Measurements from ENCODE around the gene DPPA3. TPM values are rescaled to one million over a fixed set of nuclear protein-coding genes. Genes with fewer than 3 reads are reported as not detected.

Gene DPPA3
- total and polyA plus RNA-seq, 2 experiments from 2014 or later: 4.6 to 5.4 TPM

DNA sequence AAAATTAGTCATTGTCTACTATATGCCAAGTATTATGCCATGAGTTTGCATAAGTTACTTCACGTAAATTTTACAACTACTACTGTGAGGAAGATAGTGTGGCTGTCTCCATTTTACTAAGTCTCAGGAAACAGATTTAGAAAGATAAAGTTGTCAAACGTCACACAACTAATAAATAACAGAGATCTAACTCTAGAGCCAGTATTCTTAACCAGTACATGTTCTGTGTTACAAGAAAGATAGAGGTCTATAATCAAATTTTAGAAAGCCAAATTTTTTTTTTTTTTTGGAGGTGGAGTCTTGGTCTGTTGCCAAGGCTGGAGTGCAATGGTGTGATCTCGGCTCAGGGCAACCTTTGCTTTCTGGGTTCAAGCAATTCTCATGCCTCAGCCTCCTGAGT, 21.8 kb downstream of the DPPA3 start:
- no peaks in the 10 kb centered on the region for H3K36me3 ChIP-seq (ENCODE audit: insufficient read depth)
- peaks cover 16% of the 10 kb centered on the region for H3K4me1 Mint-ChIP-seq
- H3K27me3 ChIP-seq (ENCODE audit: insufficient read depth): no peaks in the 10 kb centered on the region
- H3K4me1 ChIP-seq (ENCODE audit: insufficient read depth): peaks cover 11% of the 10 kb centered on the region
- DNase-seq (ENCODE audit: low spot score) (no peak), ATAC-seq (no peak)
- H4K20me1 ChIP-seq (replicated peaks; ENCODE audit: insufficient read depth): no peaks in the 10 kb centered on the region
- no peaks in the 10 kb centered on the region for H3K36me3 Mint-ChIP-seq (ENCODE audit: low read depth)
- no peak overlapping the region for H2AFZ ChIP-seq
- TF ChIP-seq, protein P1, sequence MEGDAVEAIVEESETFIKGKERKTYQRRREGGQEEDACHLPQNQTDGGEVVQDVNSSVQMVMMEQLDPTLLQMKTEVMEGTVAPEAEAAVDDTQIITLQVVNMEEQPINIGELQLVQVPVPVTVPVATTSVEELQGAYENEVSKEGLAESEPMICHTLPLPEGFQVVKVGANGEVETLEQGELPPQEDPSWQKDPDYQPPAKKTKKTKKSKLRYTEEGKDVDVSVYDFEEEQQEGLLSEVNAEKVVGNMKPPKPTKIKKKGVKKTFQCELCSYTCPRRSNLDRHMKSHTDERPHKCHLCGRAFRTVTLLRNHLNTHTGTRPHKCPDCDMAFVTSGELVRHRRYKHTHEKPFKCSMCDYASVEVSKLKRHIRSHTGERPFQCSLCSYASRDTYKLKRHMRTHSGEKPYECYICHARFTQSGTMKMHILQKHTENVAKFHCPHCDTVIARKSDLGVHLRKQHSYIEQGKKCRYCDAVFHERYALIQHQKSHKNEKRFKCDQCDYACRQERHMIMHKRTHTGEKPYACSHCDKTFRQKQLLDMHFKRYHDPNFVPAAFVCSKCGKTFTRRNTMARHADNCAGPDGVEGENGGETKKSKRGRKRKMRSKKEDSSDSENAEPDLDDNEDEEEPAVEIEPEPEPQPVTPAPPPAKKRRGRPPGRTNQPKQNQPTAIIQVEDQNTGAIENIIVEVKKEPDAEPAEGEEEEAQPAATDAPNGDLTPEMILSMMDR (conservative IDR thresholded peaks at IDR 0.05; ENCODE audit: low read depth in 2 of 2): no peak
- TF ChIP-seq, protein P2, sequence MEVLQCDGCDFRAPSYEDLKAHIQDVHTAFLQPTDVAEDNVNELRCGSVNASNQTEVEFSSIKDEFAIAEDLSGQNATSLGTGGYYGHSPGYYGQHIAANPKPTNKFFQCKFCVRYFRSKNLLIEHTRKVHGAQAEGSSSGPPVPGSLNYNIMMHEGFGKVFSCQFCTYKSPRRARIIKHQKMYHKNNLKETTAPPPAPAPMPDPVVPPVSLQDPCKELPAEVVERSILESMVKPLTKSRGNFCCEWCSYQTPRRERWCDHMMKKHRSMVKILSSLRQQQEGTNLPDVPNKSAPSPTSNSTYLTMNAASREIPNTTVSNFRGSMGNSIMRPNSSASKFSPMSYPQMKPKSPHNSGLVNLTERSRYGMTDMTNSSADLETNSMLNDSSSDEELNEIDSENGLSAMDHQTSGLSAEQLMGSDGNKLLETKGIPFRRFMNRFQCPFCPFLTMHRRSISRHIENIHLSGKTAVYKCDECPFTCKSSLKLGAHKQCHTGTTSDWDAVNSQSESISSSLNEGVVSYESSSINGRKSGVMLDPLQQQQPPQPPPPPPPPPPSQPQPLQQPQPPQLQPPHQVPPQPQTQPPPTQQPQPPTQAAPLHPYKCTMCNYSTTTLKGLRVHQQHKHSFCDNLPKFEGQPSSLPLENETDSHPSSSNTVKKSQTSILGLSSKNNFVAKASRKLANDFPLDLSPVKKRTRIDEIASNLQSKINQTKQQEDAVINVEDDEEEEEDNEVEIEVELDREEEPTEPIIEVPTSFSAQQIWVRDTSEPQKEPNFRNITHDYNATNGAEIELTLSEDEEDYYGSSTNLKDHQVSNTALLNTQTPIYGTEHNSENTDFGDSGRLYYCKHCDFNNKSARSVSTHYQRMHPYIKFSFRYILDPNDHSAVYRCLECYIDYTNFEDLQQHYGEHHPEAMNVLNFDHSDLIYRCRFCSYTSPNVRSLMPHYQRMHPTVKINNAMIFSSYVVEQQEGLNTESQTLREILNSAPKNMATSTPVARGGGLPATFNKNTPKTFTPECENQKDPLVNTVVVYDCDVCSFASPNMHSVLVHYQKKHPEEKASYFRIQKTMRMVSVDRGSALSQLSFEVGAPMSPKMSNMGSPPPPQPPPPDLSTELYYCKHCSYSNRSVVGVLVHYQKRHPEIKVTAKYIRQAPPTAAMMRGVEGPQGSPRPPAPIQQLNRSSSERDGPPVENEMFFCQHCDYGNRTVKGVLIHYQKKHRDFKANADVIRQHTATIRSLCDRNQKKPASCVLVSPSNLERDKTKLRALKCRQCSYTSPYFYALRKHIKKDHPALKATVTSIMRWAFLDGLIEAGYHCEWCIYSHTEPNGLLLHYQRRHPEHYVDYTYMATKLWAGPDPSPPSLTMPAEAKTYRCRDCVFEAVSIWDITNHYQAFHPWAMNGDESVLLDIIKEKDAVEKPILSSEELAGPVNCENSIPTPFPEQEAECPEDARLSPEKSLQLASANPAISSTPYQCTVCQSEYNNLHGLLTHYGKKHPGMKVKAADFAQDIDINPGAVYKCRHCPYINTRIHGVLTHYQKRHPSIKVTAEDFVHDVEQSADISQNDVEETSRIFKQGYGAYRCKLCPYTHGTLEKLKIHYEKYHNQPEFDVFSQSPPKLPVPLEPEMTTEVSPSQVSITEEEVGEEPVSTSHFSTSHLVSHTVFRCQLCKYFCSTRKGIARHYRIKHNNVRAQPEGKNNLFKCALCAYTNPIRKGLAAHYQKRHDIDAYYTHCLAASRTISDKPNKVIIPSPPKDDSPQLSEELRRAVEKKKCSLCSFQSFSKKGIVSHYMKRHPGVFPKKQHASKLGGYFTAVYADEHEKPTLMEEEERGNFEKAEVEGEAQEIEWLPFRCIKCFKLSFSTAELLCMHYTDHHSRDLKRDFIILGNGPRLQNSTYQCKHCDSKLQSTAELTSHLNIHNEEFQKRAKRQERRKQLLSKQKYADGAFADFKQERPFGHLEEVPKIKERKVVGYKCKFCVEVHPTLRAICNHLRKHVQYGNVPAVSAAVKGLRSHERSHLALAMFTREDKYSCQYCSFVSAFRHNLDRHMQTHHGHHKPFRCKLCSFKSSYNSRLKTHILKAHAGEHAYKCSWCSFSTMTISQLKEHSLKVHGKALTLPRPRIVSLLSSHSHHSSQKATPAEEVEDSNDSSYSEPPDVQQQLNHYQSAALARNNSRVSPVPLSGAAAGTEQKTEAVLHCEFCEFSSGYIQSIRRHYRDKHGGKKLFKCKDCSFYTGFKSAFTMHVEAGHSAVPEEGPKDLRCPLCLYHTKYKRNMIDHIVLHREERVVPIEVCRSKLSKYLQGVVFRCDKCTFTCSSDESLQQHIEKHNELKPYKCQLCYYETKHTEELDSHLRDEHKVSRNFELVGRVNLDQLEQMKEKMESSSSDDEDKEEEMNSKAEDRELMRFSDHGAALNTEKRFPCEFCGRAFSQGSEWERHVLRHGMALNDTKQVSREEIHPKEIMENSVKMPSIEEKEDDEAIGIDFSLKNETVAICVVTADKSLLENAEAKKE (CRISPR knock-in tag; IDR thresholded peaks at IDR 0.05): no peak
- TF ChIP-seq ZNF114 (CRISPR knock-in tag; IDR thresholded peaks at IDR 0.05): no peak
- TF ChIP-seq, protein P3, sequence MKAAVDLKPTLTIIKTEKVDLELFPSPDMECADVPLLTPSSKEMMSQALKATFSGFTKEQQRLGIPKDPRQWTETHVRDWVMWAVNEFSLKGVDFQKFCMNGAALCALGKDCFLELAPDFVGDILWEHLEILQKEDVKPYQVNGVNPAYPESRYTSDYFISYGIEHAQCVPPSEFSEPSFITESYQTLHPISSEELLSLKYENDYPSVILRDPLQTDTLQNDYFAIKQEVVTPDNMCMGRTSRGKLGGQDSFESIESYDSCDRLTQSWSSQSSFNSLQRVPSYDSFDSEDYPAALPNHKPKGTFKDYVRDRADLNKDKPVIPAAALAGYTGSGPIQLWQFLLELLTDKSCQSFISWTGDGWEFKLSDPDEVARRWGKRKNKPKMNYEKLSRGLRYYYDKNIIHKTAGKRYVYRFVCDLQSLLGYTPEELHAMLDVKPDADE (IDR thresholded peaks at IDR 0.05): no peak
- no peak overlapping the region for H3K27ac ChIP-seq (ENCODE audit: low read depth)
- no peak overlapping the region for H3K4me3 ChIP-seq
- no peaks in the 10 kb centered on the region for H3K79me2 ChIP-seq (replicated peaks; ENCODE audit: insufficient read depth)
- no peaks in the 10 kb centered on the region for H3K9me2 ChIP-seq (ENCODE audit: insufficient read depth)
- no peak overlapping the region for H3K27ac Mint-ChIP-seq
- H3K4me3 Mint-ChIP-seq: no peak overlapping the region
- no peaks in the 10 kb centered on the region for H3K27me3 Mint-ChIP-seq (ENCODE audit: insufficient read depth, low read depth, poor library complexity)
- H3K9me3 Mint-ChIP-seq: no peaks in the 10 kb centered on the region; the same call in 2 of the 3 replicates
- no peak overlapping the region for H3K4me2 ChIP-seq
- no peaks in the 10 kb centered on the region for H3F3A ChIP-seq (replicated peaks; ENCODE audit: low read depth)

Measured in GM23338 (cell line).